Heart left ventricle (tissue), 13 donors: ENCODE measurements around the gene REEP1.

Experiments used
- POLR2A ChIP-seq, 2 donors: fragments of 450-650 bp; IDR thresholded peaks; one replicate each; pipeline ENCODE4 v1.6.1; 2017; ENCODE audit warnings: antibody characterized with exemption in 2 of 2, mild to moderate bottlenecking in 2 of 2, moderate library complexity in 2 of 2
- TF ChIP-seq, protein P1 (sequence below), 12 donors: fragments of 200-600 bp; sonication (generic) in 4 of 12; IDR thresholded peaks; one replicate each; pipeline versions ENCODE4 v1.5.0 to v1.8.0; 2018 to 2022; ENCODE audit warnings: antibody characterized with exemption in 12 of 12, mild to moderate bottlenecking in 5 of 12
- donor health status: ischemic (EF 13 %, LVEDD 7.1; RV severe dilation, severe dysfunction).
- donor health status: DM: no; HTN: yes; CAD: no.
- donor health status: DM: no; HTN: no; CAD: no.
- donor health status: ischemic (EF 25% LVEDD 6.9; RV normal size, moderate dysfunction).
- donor health status: ischemic (EF 25% LVEDD 5.7; RV mildly dilated, moderate dysfunction).
- donor health status: ischemic (EF 35%, LVEDD 5.7; RV mildly dilated, moderate dysfunction).
- donor health status: nonischemic (EF 11% LVEDD 7.7; RV severe dilation, severe dysfunction).
- donor health status: DM: yes; HTN: yes; CAD: no.
- donor health status: PGD.
- donor health status: ischemic (EF 29% LVEDD 5.4; RV normal size, mild dysfunction).
- donor health status: nonischemic (EF 23%, LVEDD 6.1; RV moderate dilation, normal function).

DNA sequence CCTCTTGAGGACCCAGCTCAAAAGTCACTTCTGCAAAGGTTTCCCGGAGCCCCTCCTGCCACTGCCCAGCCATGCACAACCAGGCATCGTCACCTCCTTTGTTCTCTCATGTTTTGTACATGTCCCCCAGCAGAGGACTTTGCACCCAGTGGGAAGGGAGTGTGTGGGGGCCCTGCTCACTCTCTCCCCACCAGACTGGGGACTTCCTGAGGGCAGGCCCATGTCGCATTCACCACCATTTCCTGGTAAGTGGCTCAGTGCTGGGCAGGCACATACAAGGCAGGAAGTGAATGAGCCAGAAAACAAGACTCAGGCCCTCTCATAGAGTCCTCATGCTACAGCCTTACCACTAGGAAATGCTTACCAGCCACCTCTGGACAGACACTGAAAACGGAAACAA is 119.3 kb downstream of the REEP1 start:
- TF ChIP-seq POLR2A (IDR thresholded peaks at IDR 0.05) = no peak
- TF ChIP-seq, protein P1, sequence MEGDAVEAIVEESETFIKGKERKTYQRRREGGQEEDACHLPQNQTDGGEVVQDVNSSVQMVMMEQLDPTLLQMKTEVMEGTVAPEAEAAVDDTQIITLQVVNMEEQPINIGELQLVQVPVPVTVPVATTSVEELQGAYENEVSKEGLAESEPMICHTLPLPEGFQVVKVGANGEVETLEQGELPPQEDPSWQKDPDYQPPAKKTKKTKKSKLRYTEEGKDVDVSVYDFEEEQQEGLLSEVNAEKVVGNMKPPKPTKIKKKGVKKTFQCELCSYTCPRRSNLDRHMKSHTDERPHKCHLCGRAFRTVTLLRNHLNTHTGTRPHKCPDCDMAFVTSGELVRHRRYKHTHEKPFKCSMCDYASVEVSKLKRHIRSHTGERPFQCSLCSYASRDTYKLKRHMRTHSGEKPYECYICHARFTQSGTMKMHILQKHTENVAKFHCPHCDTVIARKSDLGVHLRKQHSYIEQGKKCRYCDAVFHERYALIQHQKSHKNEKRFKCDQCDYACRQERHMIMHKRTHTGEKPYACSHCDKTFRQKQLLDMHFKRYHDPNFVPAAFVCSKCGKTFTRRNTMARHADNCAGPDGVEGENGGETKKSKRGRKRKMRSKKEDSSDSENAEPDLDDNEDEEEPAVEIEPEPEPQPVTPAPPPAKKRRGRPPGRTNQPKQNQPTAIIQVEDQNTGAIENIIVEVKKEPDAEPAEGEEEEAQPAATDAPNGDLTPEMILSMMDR (IDR thresholded peaks at IDR 0.05) = no peak
